Mesendoderm (in vitro differentiated cells): Measurements from ENCODE around the gene SLC11A2.

ENCODE experiments used
- DNase-seq: peaks from one replicate; pipeline ENCODE4 v3.0.0; 2013
- H2AK5ac ChIP-seq: 2 replicates; pipeline ENCODE4 v1.6.1; 2013; ENCODE audit warnings: low read length, inconsistent platforms
- H2BK120ac ChIP-seq: 2 replicates; pipeline ENCODE4 v1.6.1; 2013; ENCODE audit warnings: low read depth, mild to moderate bottlenecking, low read length, moderate library complexity, mixed read lengths
- H2BK15ac ChIP-seq: replicated peaks from 2 replicates; pipeline ENCODE4 v1.6.1; 2013; ENCODE audit warnings: low read depth, mild to moderate bottlenecking, moderate library complexity
- H2BK5ac ChIP-seq: 2 replicates; pipeline ENCODE4 v1.6.1; 2013; ENCODE audit warnings: low read length, inconsistent platforms
- H3K18ac ChIP-seq: 2 replicates; pipeline ENCODE4 v1.6.1; 2013; ENCODE audit warnings: mild to moderate bottlenecking, low read length, mixed read lengths
- H3K23ac ChIP-seq: one replicate; pipeline ENCODE4 v1.6.1; 2013; ENCODE audit warnings: low read length
- H3K27ac ChIP-seq: 2 replicates; pipeline ENCODE4 v1.5.1; 2013; ENCODE audit warnings: low read depth, mild to moderate bottlenecking, inconsistent platforms, low read length, moderate library complexity
- H3K27me3 ChIP-seq: 2 replicates; pipeline ENCODE4 v1.6.1; 2013; ENCODE audit warnings: low read length, control low read depth, mild to moderate bottlenecking, inconsistent platforms; ENCODE audit not compliant: insufficient read depth, poor library complexity
- H3K36me3 ChIP-seq: 2 replicates; pipeline ENCODE4 v1.6.1; 2013; ENCODE audit warnings: low read length, inconsistent platforms; ENCODE audit not compliant: control insufficient read depth, insufficient read depth
- H3K4ac ChIP-seq: one replicate; pipeline ENCODE4 v1.6.1; 2013; ENCODE audit warnings: low read depth, mild to moderate bottlenecking, low read length, moderate library complexity
- H3K4me1 ChIP-seq: 2 replicates; pipeline ENCODE4 v1.6.1; 2013; ENCODE audit warnings: low read depth, low read length, inconsistent platforms; ENCODE audit not compliant: control insufficient read depth
- H3K4me2 ChIP-seq: 2 replicates; pipeline ENCODE4 v1.6.1; 2013; ENCODE audit warnings: low read length
- H3K4me3 ChIP-seq: 2 replicates; pipeline ENCODE4 v1.5.1; 2013; ENCODE audit warnings: mild to moderate bottlenecking, low read length
- H3K56ac ChIP-seq: one replicate; pipeline ENCODE4 v1.6.1; 2013; ENCODE audit warnings: low read length
- H3K79me1 ChIP-seq: 2 replicates; pipeline ENCODE4 v1.6.1; 2013; ENCODE audit warnings: low read length, inconsistent platforms
- H3K79me2 ChIP-seq: 2 replicates; pipeline ENCODE4 v1.6.1; 2013; ENCODE audit warnings: mild to moderate bottlenecking, low read length; ENCODE audit not compliant: control insufficient read depth, insufficient read depth
- H3K9ac ChIP-seq: 2 replicates; pipeline ENCODE4 v1.6.1; 2013; ENCODE audit warnings: low read length, inconsistent platforms
- H4K5ac ChIP-seq: one replicate; pipeline ENCODE4 v1.6.1; 2013; ENCODE audit warnings: low read length
- H4K8ac ChIP-seq: one replicate; pipeline ENCODE4 v1.6.1; 2013; ENCODE audit warnings: low read depth, mild to moderate bottlenecking, control low read depth, low read length, moderate library complexity
- WGBS: extraction: QIAGEN DNeasy Blood & Tissue Kit; methylation state at CpG from one replicate; pipeline ENCODE4 v1.1.7; 2013; ENCODE audit warnings: low lambda C conversion rate, missing lambda C conversion rate; ENCODE audit not compliant: insufficient coverage; ENCODE audit errors: extremely low coverage; 5-methylcytosine and 5-hydroxymethylcytosine counted together

The SLC11A2 gene

DNA sequence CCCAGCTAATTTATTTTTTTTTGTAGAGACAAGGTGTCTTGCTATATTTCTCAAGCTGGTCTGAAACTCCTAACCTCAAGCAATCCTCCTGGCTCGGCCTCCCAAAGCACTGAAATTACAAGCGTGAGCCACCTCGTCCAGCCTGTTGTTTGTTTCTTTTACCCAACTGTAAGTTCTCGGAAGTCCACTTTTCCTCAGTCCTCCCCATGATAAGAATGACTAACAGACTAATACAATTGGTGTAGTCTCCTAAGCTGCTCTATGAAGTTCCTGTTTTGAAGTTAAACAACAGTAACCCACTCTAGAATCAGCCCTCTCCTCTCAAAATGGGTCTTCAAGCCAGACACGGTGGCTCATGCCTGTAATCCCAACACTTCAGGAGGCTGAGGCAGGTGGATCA lies 37.3 kb downstream of the SLC11A2 start:
- Histone ChIP-seq H4K8ac (no peak overlapping the region), H3K36me3 (peaks cover 8% of the 10 kb centered on the region), H3K4me1 (no peaks in the 10 kb centered on the region), H4K5ac (no peak overlapping the region), H3K27ac (no peak overlapping the region), H3K4me3 (no peak overlapping the region), H3K4ac (no peak overlapping the region), H3K9ac (no peak overlapping the region), H2AK5ac (no peak overlapping the region), H3K4me2 (no peak overlapping the region), H3K23ac (no peak overlapping the region), H2BK120ac (no peak overlapping the region), H3K27me3 (no peaks in the 10 kb centered on the region), H3K56ac (no peak overlapping the region), H3K79me2 (no peaks in the 10 kb centered on the region), H2BK5ac (no peak overlapping the region), H3K18ac (no peak overlapping the region), H3K79me1 (no peaks in the 10 kb centered on the region), H2BK15ac (no peak overlapping the region)
- no peak for DNase-seq
- no CpG with 5 or more reads among the region's 5 CpGs for WGBS

DNA sequence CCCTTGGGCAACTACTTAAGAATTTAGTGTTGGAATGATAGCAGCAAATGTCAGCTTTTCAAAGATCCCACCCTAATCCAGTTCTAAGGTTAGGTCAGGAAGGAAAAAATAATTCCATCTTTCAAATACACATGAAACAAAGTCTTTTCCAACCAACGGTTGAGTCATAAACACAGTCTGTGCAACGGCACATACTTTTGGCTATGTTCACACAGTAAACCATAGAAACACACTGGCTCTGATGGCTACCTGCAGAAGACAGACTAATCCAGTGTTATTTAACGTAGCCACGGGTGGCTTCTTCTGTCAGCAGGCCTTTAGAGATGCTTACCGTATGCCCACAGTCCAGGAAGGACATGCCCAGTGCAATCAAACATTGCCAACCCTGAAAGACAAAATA lies 38.1 kb downstream of the SLC11A2 start:
- H2BK15ac ChIP-seq: no peak overlapping the region
- no peak overlapping the region for H3K4me2 ChIP-seq
- no peak overlapping the region for H4K5ac ChIP-seq
- H3K79me2 ChIP-seq: no peaks in the 10 kb centered on the region
- H3K79me1 ChIP-seq: no peaks in the 10 kb centered on the region
- no peak overlapping the region for H2BK5ac ChIP-seq
- no peak overlapping the region for H4K8ac ChIP-seq
- DNase-seq: no peak
- H3K4ac ChIP-seq: no peak overlapping the region
- H3K36me3 ChIP-seq: peaks cover 8% of the 10 kb centered on the region
- H2BK120ac ChIP-seq: no peak overlapping the region
- H2AK5ac ChIP-seq: no peak overlapping the region
- no CpG with 5 or more reads among the region's 5 CpGs for WGBS
- H3K18ac ChIP-seq: no peak overlapping the region
- H3K9ac ChIP-seq: no peak overlapping the region
- no peak overlapping the region for H3K4me3 ChIP-seq
- H3K27ac ChIP-seq: no peak overlapping the region
- no peak overlapping the region for H3K56ac ChIP-seq
- no peaks in the 10 kb centered on the region for H3K27me3 ChIP-seq
- H3K23ac ChIP-seq: no peak overlapping the region
- H3K4me1 ChIP-seq: no peaks in the 10 kb centered on the region

DNA sequence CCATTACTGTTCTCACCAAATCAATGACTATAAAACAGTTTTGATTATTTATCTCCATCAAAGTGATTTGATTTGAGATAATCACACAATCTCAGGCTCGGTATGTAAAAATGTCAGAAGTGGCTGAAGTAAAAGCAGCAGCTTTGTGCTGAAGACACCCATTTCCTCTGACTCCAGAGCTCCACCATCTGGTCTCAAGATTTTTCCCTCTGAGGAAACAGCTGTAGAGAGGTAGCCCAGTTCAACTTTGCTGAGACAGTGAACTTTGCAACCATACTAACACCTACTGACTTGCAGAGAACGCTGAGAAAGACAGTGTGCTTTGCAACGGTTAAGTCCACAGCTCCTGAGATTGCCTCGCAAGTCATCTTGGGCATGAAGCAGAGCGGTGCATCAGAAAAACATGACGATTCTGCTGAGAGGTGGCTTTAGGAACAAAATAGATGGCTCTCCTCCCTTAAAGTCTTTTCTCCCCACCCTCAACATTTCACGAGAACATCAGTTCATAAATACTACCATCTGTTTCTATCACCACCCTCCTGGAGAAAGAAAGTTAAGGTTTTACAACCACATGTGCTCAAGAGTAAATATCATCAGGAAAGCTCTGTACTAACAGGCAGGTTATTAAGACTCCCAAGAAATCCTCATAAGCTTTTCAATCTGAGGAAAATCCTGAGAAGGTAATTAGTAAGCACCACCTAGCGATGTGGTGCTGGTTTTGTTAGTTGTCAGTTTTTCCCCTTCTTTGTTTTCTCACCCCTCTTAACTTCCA lies 39.0 kb downstream of the SLC11A2 start:
- no peak overlapping the region for H3K23ac ChIP-seq
- no peak overlapping the region for H3K18ac ChIP-seq
- H3K4me2 ChIP-seq: no peak overlapping the region
- no peak overlapping the region for H3K9ac ChIP-seq
- no peak overlapping the region for H2BK5ac ChIP-seq
- H3K36me3 ChIP-seq: peaks cover 8% of the 10 kb centered on the region
- WGBS: no CpG with 5 or more reads among the region's 8 CpGs
- H3K27ac ChIP-seq: peak overlapping the region; percentile 31
- H3K4ac ChIP-seq: no peak overlapping the region
- no peak overlapping the region for H4K8ac ChIP-seq
- H2BK120ac ChIP-seq: no peak overlapping the region
- no peaks in the 10 kb centered on the region for H3K4me1 ChIP-seq
- no peak overlapping the region for H2AK5ac ChIP-seq
- H3K56ac ChIP-seq: no peak overlapping the region
- no peak overlapping the region for H4K5ac ChIP-seq
- no peaks in the 10 kb centered on the region for H3K79me1 ChIP-seq
- H2BK15ac ChIP-seq: no peak overlapping the region
- H3K4me3 ChIP-seq: no peak overlapping the region
- DNase-seq: peak; percentile 78
- no peaks in the 10 kb centered on the region for H3K27me3 ChIP-seq
- H3K79me2 ChIP-seq: no peaks in the 10 kb centered on the region

DNA sequence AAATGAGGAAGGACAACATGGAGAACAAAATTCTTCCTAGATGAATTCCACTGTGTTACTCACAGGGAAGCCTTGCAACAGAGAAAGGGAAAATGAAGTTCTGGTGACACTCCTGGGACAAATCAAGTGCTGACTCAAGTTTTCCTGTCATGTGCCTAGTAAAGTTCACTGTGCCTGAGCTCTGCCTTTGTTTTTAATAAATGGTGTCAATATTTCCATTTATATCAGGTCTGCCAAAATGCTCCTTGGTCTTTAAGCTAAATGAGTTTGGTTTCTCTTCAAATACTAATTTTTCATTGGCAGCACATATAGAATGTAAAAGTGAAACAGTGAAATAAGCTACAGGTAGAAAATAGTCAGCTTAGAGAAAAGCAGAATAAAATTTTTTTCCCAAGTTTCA lies 40.9 kb downstream of the SLC11A2 start:
- Histone ChIP-seq H3K18ac (no peak overlapping the region), H3K4me1 (no peaks in the 10 kb centered on the region), H3K27ac (no peak overlapping the region), H3K56ac (no peak overlapping the region), H2BK120ac (no peak overlapping the region), H2BK15ac (no peak overlapping the region), H2AK5ac (no peak overlapping the region), H4K8ac (no peak overlapping the region), H4K5ac (no peak overlapping the region), H2BK5ac (no peak overlapping the region), H3K9ac (no peak overlapping the region), H3K4me3 (no peak overlapping the region), H3K79me2 (no peaks in the 10 kb centered on the region), H3K4ac (no peak overlapping the region), H3K79me1 (no peaks in the 10 kb centered on the region), H3K4me2 (no peak overlapping the region), H3K36me3 (peaks cover 2% of the 10 kb centered on the region), H3K23ac (no peak overlapping the region), H3K27me3 (no peaks in the 10 kb centered on the region)
- no peak for DNase-seq

DNA sequence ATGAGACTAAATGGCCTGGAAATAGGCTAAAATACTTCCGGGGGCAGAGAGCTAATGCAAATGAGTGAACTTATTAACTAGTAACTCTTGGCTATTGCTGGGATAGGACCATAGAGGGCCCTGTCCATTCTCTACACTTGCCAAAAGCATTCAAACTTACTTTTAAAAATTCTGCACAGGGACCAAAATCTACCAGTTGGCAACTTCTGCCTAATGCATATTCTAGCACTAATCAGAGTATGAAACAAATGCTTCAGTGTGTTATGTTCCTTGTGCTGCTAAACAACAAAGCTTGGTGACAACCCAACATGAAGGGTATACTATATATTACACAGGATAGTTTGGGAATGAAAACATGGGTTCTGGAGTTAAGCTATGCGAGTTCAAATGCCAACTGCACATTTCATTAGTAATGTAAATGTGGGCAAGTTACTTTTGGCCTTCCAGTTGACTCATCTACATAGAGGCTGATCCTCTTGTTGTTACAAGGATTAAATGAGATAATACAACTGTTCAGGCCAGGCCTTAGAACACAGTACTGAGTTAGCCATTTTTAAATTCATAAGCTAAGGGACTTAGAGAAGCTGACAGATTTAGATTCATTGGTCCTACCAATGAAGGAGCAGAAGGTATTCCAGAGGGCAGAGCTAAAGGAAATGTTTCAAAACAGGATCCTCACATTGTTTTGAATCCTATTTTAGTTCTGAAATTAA lies 41.4 kb downstream of the SLC11A2 start:
- no peaks in the 10 kb centered on the region for H3K27me3 ChIP-seq
- no peaks in the 10 kb centered on the region for H3K79me2 ChIP-seq
- DNase-seq: no peak
- H2BK5ac ChIP-seq: no peak overlapping the region
- H3K4me2 ChIP-seq: no peak overlapping the region
- no peak overlapping the region for H3K56ac ChIP-seq
- H3K4ac ChIP-seq: no peak overlapping the region
- H4K5ac ChIP-seq: no peak overlapping the region
- no peak overlapping the region for H3K23ac ChIP-seq
- H3K79me1 ChIP-seq: no peaks in the 10 kb centered on the region
- H3K4me1 ChIP-seq: no peaks in the 10 kb centered on the region
- no peak overlapping the region for H2AK5ac ChIP-seq
- H4K8ac ChIP-seq: no peak overlapping the region
- H3K4me3 ChIP-seq: no peak overlapping the region
- no peak overlapping the region for H3K27ac ChIP-seq
- H3K36me3 ChIP-seq: peaks cover 2% of the 10 kb centered on the region
- no peak overlapping the region for H2BK120ac ChIP-seq
- H3K9ac ChIP-seq: no peak overlapping the region
- H2BK15ac ChIP-seq: no peak overlapping the region
- WGBS: no CpG with 5 or more reads among the region's 2 CpGs
- no peak overlapping the region for H3K18ac ChIP-seq
